Activated CD8-positive, alpha-beta T cell treated with anti-CD3 and anti-CD28 coated beads for 36 hours (primary cell): Measurements from ENCODE around the gene NOS1. TPM values are rescaled to one million over a fixed set of nuclear protein-coding genes. Genes with fewer than 3 reads are reported as not detected.

Experiments
- ATAC-seq: fragments of 200-7000 bp; cut with Tn5 transposase; one replicate; pipeline ENCODE4 v1.10.0; 2021; ENCODE audit warnings: mild to moderate bottlenecking, moderate library complexity
- CTCF ChIA-PET: fragments of 350-600 bp; sonication (Branson Sonifier 250); formaldehyde crosslinking; loops from one replicate; lab custom pipeline; 2021; ENCODE audit warnings: antibody characterized with exemption; lab: Charles Lee
- POLR2A ChIA-PET: fragments of 350-600 bp; sonication (Branson Sonifier 250); formaldehyde crosslinking; loops from one replicate; lab custom pipeline; 2021; ENCODE audit warnings: antibody characterized with exemption; lab: Charles Lee
- DNase-seq: peaks from one replicate; pipeline ENCODE4 v3.0.0-alpha.2; 2020
- H3K27ac Mint-ChIP-seq: one replicate; pipeline ENCODE4 v1.8.0; 2021; ENCODE audit warnings: mild to moderate bottlenecking, mixed read lengths
- H3K27me3 Mint-ChIP-seq: one replicate; pipeline ENCODE4 v1.8.0; 2021; ENCODE audit warnings: mixed read lengths
- H3K36me3 Mint-ChIP-seq: one replicate; pipeline ENCODE4 v1.8.0; 2021; ENCODE audit warnings: low read depth, mixed read lengths
- H3K4me1 Mint-ChIP-seq: one replicate; pipeline ENCODE4 v1.8.0; 2021; ENCODE audit warnings: low read depth, mixed read lengths
- H3K4me3 Mint-ChIP-seq: one replicate; pipeline ENCODE4 v1.8.0; 2021; ENCODE audit warnings: mild to moderate bottlenecking, moderate library complexity, mixed read lengths
- H3K9me3 Mint-ChIP-seq: one replicate; pipeline ENCODE4 v1.8.0; 2021; ENCODE audit warnings: mixed read lengths
- intact Hi-C: fragments of 100-400 bp; cut with micrococcal nuclease; formaldehyde crosslinking; loops from one replicate; pipeline ENCODE4 v1.10.0; 2022
- total RNA-seq, 2 experiments: library from RNA; stranded (reverse); gene quantifications; one replicate each; pipeline ENCODE4 v1.2.3, GENCODE V29; 2021
- TF ChIP-seq, protein P1 (sequence below): fragments of 200-600 bp; IDR thresholded peaks from one replicate; pipeline ENCODE4 v1.8.0; 2022; ENCODE audit warnings: antibody characterized with exemption, mild to moderate bottlenecking

The NOS1 gene
- total RNA-seq, 2 experiments from 2014 or later, result not detected

DNA sequence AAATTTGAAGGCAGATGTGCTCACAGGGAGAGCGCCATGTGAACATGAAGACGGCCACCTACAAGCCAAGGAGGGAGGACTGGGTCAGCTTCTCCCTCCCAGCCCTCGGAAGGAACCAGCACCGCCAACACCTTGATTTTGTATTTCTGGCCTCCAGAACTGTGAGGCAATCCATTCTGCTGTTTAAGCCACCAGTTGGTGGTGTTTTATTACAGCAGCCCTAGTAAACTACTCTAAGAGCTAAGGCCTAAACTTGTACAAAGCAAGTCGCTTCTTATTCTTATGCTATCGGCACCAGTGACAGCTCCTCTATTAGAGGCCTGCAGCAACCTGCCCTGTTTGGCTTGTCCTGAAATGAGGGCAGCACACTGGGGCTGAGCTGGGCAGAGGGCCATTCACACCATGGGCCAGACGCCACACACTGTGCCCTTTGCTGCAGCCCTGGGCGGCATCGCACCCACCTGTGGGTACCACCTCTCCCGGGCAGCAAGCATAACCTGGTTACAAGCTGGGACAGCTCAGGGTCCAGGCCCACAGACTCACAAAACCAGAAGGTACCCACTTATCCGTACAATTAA, 62.7 kb downstream of the NOS1 start:
- DNase-seq, result no peak
- ChIA-PET POLR2A (no interaction called here), CTCF (no interaction called here)
- Mint-ChIP-seq H3K4me1 (no peaks in the 10 kb centered on the region), H3K27me3 (peaks cover 5% of the 10 kb centered on the region), H3K9me3 (no peaks in the 10 kb centered on the region), H3K4me3 (no peak overlapping the region), H3K27ac (no peak overlapping the region), H3K36me3 (no peaks in the 10 kb centered on the region)
- TF ChIP-seq, protein P1, sequence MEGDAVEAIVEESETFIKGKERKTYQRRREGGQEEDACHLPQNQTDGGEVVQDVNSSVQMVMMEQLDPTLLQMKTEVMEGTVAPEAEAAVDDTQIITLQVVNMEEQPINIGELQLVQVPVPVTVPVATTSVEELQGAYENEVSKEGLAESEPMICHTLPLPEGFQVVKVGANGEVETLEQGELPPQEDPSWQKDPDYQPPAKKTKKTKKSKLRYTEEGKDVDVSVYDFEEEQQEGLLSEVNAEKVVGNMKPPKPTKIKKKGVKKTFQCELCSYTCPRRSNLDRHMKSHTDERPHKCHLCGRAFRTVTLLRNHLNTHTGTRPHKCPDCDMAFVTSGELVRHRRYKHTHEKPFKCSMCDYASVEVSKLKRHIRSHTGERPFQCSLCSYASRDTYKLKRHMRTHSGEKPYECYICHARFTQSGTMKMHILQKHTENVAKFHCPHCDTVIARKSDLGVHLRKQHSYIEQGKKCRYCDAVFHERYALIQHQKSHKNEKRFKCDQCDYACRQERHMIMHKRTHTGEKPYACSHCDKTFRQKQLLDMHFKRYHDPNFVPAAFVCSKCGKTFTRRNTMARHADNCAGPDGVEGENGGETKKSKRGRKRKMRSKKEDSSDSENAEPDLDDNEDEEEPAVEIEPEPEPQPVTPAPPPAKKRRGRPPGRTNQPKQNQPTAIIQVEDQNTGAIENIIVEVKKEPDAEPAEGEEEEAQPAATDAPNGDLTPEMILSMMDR, result no peak
- intact Hi-C loops, result no loop called here
- no peak for ATAC-seq

DNA sequence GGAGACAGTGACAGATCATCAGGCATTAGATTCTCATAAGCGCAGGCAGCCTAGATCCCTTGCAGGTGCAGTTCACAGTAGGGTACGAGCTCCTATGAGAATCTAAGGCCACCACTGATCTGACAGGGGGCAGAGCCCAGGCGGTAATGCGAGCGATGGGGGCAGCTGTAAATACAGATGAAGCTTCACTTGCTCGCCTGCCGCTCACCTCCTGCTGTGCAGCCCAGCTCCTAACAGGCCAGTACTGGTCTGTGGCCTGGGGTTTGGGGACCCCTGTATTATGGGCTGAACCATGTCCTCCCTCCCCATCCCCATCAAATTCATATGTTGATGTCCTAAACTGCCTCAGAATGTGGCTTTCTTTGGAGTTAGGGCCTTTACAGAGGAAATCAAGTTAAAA, 63.2 kb downstream of the NOS1 start:
- Mint-ChIP-seq H3K27me3 (peaks cover 6% of the 10 kb centered on the region), H3K9me3 (no peaks in the 10 kb centered on the region), H3K4me3 (no peak overlapping the region), H3K27ac (no peak overlapping the region), H3K36me3 (no peaks in the 10 kb centered on the region), H3K4me1 (no peaks in the 10 kb centered on the region)
- ChIA-PET CTCF (no interaction called here), POLR2A (no interaction called here)
- intact Hi-C loops, result no loop called here
- TF ChIP-seq, protein P1, result no peak
- DNase-seq, result no peak
- ATAC-seq, result no peak

DNA sequence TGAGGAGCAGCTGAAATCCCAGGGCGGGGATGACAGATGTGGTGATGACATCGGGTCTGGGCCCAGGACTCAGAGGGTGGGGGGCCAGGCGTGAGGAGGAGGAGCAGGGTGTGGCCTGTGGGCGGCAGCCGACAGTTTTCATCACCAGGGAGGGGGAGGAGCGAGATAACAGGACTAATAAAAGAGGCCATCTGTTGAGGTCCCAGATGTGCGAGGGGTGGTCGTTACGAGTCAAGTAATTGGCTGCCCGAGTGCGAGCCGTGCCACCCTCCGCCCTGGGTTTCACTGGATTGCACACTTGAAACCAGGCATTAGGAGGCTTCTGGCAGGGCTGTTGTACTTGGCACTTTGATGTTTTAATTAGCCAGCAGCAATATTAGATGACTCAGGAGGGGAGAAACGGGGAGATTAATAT, 67.2 kb downstream of the NOS1 start:
- no peaks in the 10 kb centered on the region for H3K4me1 Mint-ChIP-seq
- intact Hi-C loops, result no loop called here
- CTCF ChIA-PET, result no interaction called here

DNA sequence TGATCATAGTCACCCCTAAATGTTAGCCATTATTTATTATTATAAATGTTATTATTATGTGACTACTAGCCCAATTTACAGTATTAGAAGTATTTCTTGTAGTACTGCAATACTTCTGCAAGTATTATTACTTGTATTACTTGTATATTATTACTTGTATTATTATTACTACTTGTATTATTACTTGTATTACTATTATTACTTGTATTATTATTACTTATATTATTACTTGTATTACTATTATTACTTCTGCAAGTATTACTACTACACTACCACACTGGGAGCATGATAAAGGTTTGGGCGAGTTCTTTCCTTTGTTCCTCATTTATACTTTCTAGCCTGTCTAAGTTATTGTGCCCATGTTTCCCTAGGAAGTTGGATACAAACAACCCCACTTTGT, 67.9 kb downstream of the NOS1 start:
- intact Hi-C loops, result no loop called here
- ATAC-seq (no peak), DNase-seq (no peak)
- Mint-ChIP-seq H3K27me3 (peaks cover 7% of the 10 kb centered on the region), H3K9me3 (no peaks in the 10 kb centered on the region), H3K27ac (no peak overlapping the region), H3K4me3 (no peak overlapping the region), H3K4me1 (no peaks in the 10 kb centered on the region), H3K36me3 (no peaks in the 10 kb centered on the region)
- TF ChIP-seq, protein P1, result no peak
- ChIA-PET POLR2A (no interaction called here), CTCF (interaction anchor here (1.1 kb wide), 1 partner anchor 556 kb away, joined by 3 read pairs; no protein-coding TSS in a partner anchor)

More for the DNA sequence above, 67.2 kb downstream of the NOS1 start:
- POLR2A ChIA-PET, result no interaction called here
- no peak overlapping the region for H3K27ac Mint-ChIP-seq
- H3K36me3 Mint-ChIP-seq, result no peaks in the 10 kb centered on the region
- H3K4me3 Mint-ChIP-seq, result no peak overlapping the region
- ATAC-seq (no peak), DNase-seq (no peak)
- peaks cover 6% of the 10 kb centered on the region for H3K27me3 Mint-ChIP-seq
- TF ChIP-seq, protein P1, result no peak
- H3K9me3 Mint-ChIP-seq, result no peaks in the 10 kb centered on the region

DNA sequence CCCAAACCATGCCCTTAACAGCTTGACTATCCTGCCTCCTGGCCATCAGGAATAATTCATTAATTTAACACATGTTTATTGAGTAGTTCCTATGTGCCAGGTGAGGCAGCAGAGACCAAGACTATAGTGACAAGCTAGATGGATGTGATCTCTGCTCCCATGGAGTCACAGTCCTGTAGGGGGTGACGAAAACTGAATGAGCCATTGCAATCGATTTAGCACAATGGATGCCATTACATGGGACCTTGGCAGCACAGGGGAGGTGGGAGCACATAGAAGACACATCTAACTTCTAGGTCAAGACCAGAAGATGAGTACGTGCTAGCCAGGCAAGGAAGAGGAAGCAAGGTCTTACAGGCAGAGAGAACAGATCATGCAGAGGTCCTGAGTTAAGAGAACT, 68.7 kb downstream of the NOS1 start:
- intact Hi-C loops, result no loop called here
- H3K27me3 Mint-ChIP-seq, result peaks cover 7% of the 10 kb centered on the region
- CTCF ChIA-PET, result interaction anchor here (1.1 kb wide), 1 partner anchor 557 kb away, joined by 3 read pairs; no protein-coding TSS in a partner anchor
- POLR2A ChIA-PET, result interaction anchor here (0.6 kb wide), 1 partner anchor 8 kb away, joined by 3 read pairs; no protein-coding TSS in a partner anchor
- TF ChIP-seq, protein P1, result no peak
- no peaks in the 10 kb centered on the region for H3K4me1 Mint-ChIP-seq
- no peaks in the 10 kb centered on the region for H3K9me3 Mint-ChIP-seq
- no peak for ATAC-seq
- no peaks in the 10 kb centered on the region for H3K36me3 Mint-ChIP-seq
- DNase-seq, result no peak
- H3K27ac Mint-ChIP-seq, result no peak overlapping the region
- H3K4me3 Mint-ChIP-seq, result no peak overlapping the region
